GM12878 (cell line): ENCODE results near the gene CORO2B. TPM values are rescaled to one million over a fixed set of nuclear protein-coding genes. Genes with fewer than 3 reads are reported as not detected.

Source experiments
- ATAC-seq: fragments of 200-7000 bp; cut with Tn5 transposase; 3 replicates; pipeline ENCODE4 v1.9.1; 2020; ENCODE audit warnings: mild to moderate bottlenecking, moderate library complexity
- BruUV-seq: library from RNA; stranded (reverse); fragments of 400-500 nt; replicated peaks from 2 replicates; lab custom pipeline; 2021; lab: Mats Ljungman, UMichigan
- CTCF ChIA-PET: fragments of 300-600 bp; sonication (Branson Sonifier 250); formaldehyde crosslinking; extraction: SDS; loops from one replicate; lab custom pipeline; 2021; ENCODE audit warnings: inconsistent platforms; lab: Yijun Ruan, JAX
- POLR2A ChIA-PET: fragments of 350-600 bp; formaldehyde crosslinking; extraction: SDS; loops from one replicate; lab custom pipeline; 2021; ENCODE audit warnings: inconsistent platforms; lab: Charles Lee
- RAD21 ChIA-PET: fragments of 300-600 bp; sonication (Branson Sonifier 250); formaldehyde crosslinking; loops from one replicate; lab custom pipeline; 2023; ENCODE audit warnings: antibody characterized with exemption; ENCODE audit not compliant: unreplicated experiment; lab: Charles Lee
- SMC1A ChIA-PET: fragments of 300-600 bp; sonication (Branson Sonifier 250); formaldehyde crosslinking; loops from one replicate; lab custom pipeline; 2023; ENCODE audit not compliant: unreplicated experiment, uncharacterized antibody; lab: Charles Lee
- DNase-seq: peaks from one replicate; pipeline ENCODE4 v3.0.0-alpha.2; 2011; ENCODE audit warnings: low read depth, low spot score
- FAIRE-seq: peaks from 3 replicates; lab custom pipeline; 2011; peaks lifted over from hg19 to GRCh38; lab: Jason Lieb, UNC
- H2AFZ ChIP-seq: 2 replicates; pipeline ENCODE4 v1.6.0; 2011; ENCODE audit warnings: low read depth, low read length, control low read depth; ENCODE audit not compliant: control insufficient read depth
- H3K27ac ChIP-seq: 2 replicates; pipeline ENCODE4 v1.5.1; 2011; ENCODE audit warnings: control low read depth; ENCODE audit not compliant: control insufficient read depth, insufficient read depth
- H3K27me3 ChIP-seq, 2 experiments: replicated peaks in 1 of 2; 2 replicates each; pipeline versions ENCODE4 v1.6.0 to v1.6.1; 2011; ENCODE audit warnings: low read length in 1 of 2; ENCODE audit not compliant: control insufficient read depth in 2 of 2, insufficient read depth in 2 of 2
- H3K36me3 ChIP-seq, 2 experiments: 2 replicates each; pipeline ENCODE4 v1.5.1; 2011; ENCODE audit warnings: low read length in 1 of 2; ENCODE audit not compliant: control insufficient read depth in 2 of 2, insufficient read depth in 2 of 2
- H3K4me1 ChIP-seq: 2 replicates; pipeline ENCODE4 v1.6.1; 2011; ENCODE audit warnings: mild to moderate bottlenecking, low read length, moderate library complexity, mixed read lengths; ENCODE audit not compliant: control insufficient read depth, insufficient read depth
- H3K4me2 ChIP-seq: 2 replicates; pipeline ENCODE4 v1.6.0; 2011; ENCODE audit warnings: control low read depth; ENCODE audit not compliant: control insufficient read depth, insufficient read depth
- H3K4me3 ChIP-seq: fragments of 200-600 bp; sonication (generic); 2 replicates; pipeline ENCODE4 v1.5.1; 2016
- H3K79me2 ChIP-seq: 2 replicates; pipeline ENCODE4 v1.6.0; 2011; ENCODE audit warnings: low read length; ENCODE audit not compliant: control insufficient read depth, insufficient read depth
- H3K9ac ChIP-seq: 2 replicates; pipeline ENCODE4 v1.8.0; 2011; ENCODE audit warnings: low read length, control low read depth, mixed read lengths; ENCODE audit not compliant: control insufficient read depth, insufficient read depth
- H3K9me3 ChIP-seq: replicated peaks from 3 replicates; pipeline ENCODE4 v1.5.1; 2011; ENCODE audit warnings: mild to moderate bottlenecking, low read length; ENCODE audit not compliant: control insufficient read depth, insufficient read depth
- H4K20me1 ChIP-seq: 2 replicates; pipeline ENCODE4 v1.6.0; 2011; ENCODE audit not compliant: control insufficient read depth, insufficient read depth
- CBFB ChIP-seq: IDR thresholded peaks from 2 replicates; pipeline ENCODE4 v1.6.1; 2016; ENCODE audit warnings: antibody characterized with exemption, low read depth
- JUNB ChIP-seq: IDR thresholded peaks from 2 replicates; pipeline ENCODE4 v1.6.1; 2016; ENCODE audit warnings: antibody characterized with exemption, mild to moderate bottlenecking
- NFYA ChIP-seq: IDR thresholded peaks from 2 replicates; pipeline ENCODE4 v1.6.1; 2011; ENCODE audit warnings: low read depth, mild to moderate bottlenecking, low read length, improper control_type of control experiment, borderline replicate concordance
- RCOR1 ChIP-seq: conservative IDR thresholded peaks from 2 replicates; pipeline ENCODE4 v1.6.1; 2012; ENCODE audit warnings: low read depth, low read length, improper control_type of control experiment
- TCF12 ChIP-seq: IDR thresholded peaks from 2 replicates; pipeline ENCODE4 v1.6.1; 2011; ENCODE audit warnings: low read depth, mild to moderate bottlenecking, low read length
- WGBS: methylation state at CpG from one replicate; pipeline ENCODE4 v1.1.6; 2016; ENCODE audit warnings: low lambda C conversion rate; ENCODE audit not compliant: insufficient replicate concordance, insufficient coverage; ENCODE audit errors: missing lambda C conversion rate; 5-methylcytosine and 5-hydroxymethylcytosine counted together
- in situ Hi-C: fragments of 300-500 bp; cut with MboI; formaldehyde crosslinking; loops from 9 replicates; pipeline ENCODE4 v1.14.3; 2018; ENCODE audit warnings: mixed read lengths
- intact Hi-C: fragments of 100-400 bp; cut with micrococcal nuclease; formaldehyde crosslinking; loops from one replicate; pipeline ENCODE4 v1.14.2; 2022; ENCODE audit not compliant: unreplicated experiment
- polyA plus RNA-seq, 11 experiments: library from polyadenylated mRNA; depleted of rRNA in 4 of 11; unstranded in 6 of 11; stranded (reverse) in 5 of 11; fragments of >200 nt; fragmentation: Nextera tagmentation in 4 of 11; fragmentation: Illumina TruSeq in 1 of 11; extraction: Ambion mirVana in 4 of 11; extraction: Trizol in 1 of 11; gene quantifications; 1 replicate in 1 of 11; 2 replicates in 10 of 11; pipeline versions ENCODE4 v1.2.1 to v1.2.3, GENCODE V29; 2011 to 2016; ENCODE audit warnings: inconsistent platforms in 2 of 11, missing spikeins in 2 of 11, low read depth in 1 of 11
- total RNA-seq, 4 experiments: library from RNA; depleted of rRNA in 3 of 4; stranded (reverse); fragments of >200 nt in 3 of 4; fragmentation: Illumina TruSeq in 1 of 4; extraction: Trizol in 1 of 4; gene quantifications; 2 replicates each; pipeline versions ENCODE4 v1.2.1 to v1.2.3, GENCODE V29; 2013 to 2021
- TF ChIP-seq, protein P1 (sequence below): fragments of 450-650 bp; IDR thresholded peaks from 2 replicates; pipeline ENCODE4 v1.6.1; 2017; ENCODE audit warnings: low read depth, mild to moderate bottlenecking, moderate library complexity

The CORO2B gene
- total and polyA plus RNA-seq, 10 of the 15 experiments (the other 5 are each of a cell fraction or from before 2014, with no cell fraction given), result 0.05 to 0.73 (median 0.13) TPM; not detected in 4

DNA sequence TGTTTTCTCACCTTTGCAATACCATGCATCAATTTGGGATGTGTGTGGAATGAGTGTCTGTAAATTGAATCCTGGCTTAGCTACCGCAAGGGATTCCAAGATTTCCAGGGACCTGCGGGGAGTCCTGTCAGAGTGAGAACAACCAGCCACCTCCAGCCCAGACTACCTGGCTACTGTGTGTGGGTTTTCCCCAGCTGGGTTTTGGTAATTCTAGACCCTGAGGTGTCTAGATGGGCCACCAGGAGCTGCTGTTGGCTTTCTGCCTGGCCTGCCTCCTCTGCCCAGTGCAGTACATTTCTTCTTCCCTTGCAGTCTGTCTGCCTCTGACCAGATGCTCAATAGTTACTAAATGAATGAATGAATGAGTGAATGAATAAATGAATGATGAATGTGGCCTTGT is 32.5 kb upstream of the CORO2B start:
- ATAC-seq (peak; percentile 56), DNase-seq (no peak), FAIRE-seq (no peak)
- in situ Hi-C loops (no loop called here), intact Hi-C loops (no loop called here)
- ChIA-PET SMC1A (interaction anchor here (1.5 kb wide), 1 partner anchor 127 kb away, joined by 5 read pairs; no protein-coding TSS in a partner anchor), CTCF (interaction anchor here (1.5 to 6.4 kb wide), 5 partner anchors 14 to 379 kb away, joined by 4 to 52 read pairs (median 10); no protein-coding TSS in a partner anchor), POLR2A (no interaction called here), RAD21 (no interaction called here)
- no peak overlapping the region for H3K4me3 ChIP-seq
- no peak for TF ChIP-seq RCOR1
- H3K79me2 ChIP-seq, result no peaks in the 10 kb centered on the region
- 93% methylated on average over 2 of the region's 2 CpGs for WGBS
- H3K9ac ChIP-seq, result no peak overlapping the region
- H3K9me3 ChIP-seq, result no peaks in the 10 kb centered on the region
- H3K27ac ChIP-seq, result no peak overlapping the region
- no peaks in the 10 kb centered on the region for H4K20me1 ChIP-seq
- H3K4me2 ChIP-seq, result no peak overlapping the region
- no peaks in the 10 kb centered on the region for H3K36me3 ChIP-seq
- no peak overlapping the region for H2AFZ ChIP-seq
- no peaks in the 10 kb centered on the region for H3K27me3 ChIP-seq
- BruUV-seq, result no TSS peak
- H3K4me1 ChIP-seq, result no peaks in the 10 kb centered on the region

DNA sequence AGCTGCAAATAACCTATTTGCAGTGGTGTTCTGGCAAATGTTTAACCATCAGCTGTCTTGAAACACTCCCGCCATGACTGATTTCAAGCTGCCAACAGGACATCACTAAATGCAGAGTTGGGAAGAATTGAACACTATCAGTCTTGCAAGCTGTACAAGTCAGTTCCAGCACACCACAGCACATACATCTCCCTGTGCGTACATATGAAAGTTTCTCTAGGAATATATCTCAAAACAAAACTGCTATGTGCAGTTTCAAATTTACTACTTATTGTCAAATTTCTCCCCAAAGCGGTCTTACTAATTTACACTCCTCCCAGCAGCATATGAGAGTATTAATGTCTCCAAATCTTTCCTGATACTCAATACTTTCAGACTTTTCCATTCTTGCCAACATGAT is 30.4 kb upstream of the CORO2B start:
- no peaks in the 10 kb centered on the region for H3K27me3 ChIP-seq
- H3K4me3 ChIP-seq, result no peak overlapping the region
- CTCF ChIA-PET, result interaction anchor here (0.7 to 6.4 kb wide), 12 partner anchors 10 to 376 kb away, joined by 3 to 75 read pairs (median 10); no protein-coding TSS in a partner anchor
- no peak overlapping the region for H3K4me2 ChIP-seq
- 2% methylated on average over 3 of the region's 3 CpGs for WGBS
- peak; percentile 57 for FAIRE-seq
- no peaks in the 10 kb centered on the region for H3K79me2 ChIP-seq
- H2AFZ ChIP-seq, result no peak overlapping the region
- SMC1A ChIA-PET, result interaction anchor here (0.9 to 3.7 kb wide), 5 partner anchors 11 to 327 kb away, joined by 3 to 21 read pairs (median 4); no protein-coding TSS in a partner anchor
- H3K9me3 ChIP-seq, result no peaks in the 10 kb centered on the region
- intact Hi-C loops (no loop called here), in situ Hi-C loops (no loop called here)
- H3K9ac ChIP-seq, result no peak overlapping the region
- no peak for DNase-seq
- H3K36me3 ChIP-seq, result no peaks in the 10 kb centered on the region
- no peaks in the 10 kb centered on the region for H4K20me1 ChIP-seq
- no peaks in the 10 kb centered on the region for H3K4me1 ChIP-seq
- POLR2A ChIA-PET, result no interaction called here
- peak; percentile 77 for ATAC-seq
- no TSS peak for BruUV-seq
- RAD21 ChIA-PET, result interaction anchor here (0.5 to 5.4 kb wide), 3 partner anchors 233 to 327 kb away, joined by 3 to 21 read pairs (median 3); no protein-coding TSS in a partner anchor
- TF ChIP-seq, protein P1, sequence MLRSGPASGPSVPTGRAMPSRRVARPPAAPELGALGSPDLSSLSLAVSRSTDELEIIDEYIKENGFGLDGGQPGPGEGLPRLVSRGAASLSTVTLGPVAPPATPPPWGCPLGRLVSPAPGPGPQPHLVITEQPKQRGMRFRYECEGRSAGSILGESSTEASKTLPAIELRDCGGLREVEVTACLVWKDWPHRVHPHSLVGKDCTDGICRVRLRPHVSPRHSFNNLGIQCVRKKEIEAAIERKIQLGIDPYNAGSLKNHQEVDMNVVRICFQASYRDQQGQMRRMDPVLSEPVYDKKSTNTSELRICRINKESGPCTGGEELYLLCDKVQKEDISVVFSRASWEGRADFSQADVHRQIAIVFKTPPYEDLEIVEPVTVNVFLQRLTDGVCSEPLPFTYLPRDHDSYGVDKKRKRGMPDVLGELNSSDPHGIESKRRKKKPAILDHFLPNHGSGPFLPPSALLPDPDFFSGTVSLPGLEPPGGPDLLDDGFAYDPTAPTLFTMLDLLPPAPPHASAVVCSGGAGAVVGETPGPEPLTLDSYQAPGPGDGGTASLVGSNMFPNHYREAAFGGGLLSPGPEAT, result no peak
- TF ChIP-seq JUNB (peak; percentile 53), CBFB (no peak), TCF12 (no peak), NFYA (no peak)
- no peak overlapping the region for H3K27ac ChIP-seq
